ENCODE results near the gene PIP4K2A. TPM values are rescaled to one million over a fixed set of nuclear protein-coding genes. Genes with fewer than 3 reads are reported as not detected.

The PIP4K2A gene
- total RNA-seq, 2 donors from 2014 or later = 15.0 to 17.8 TPM

DNA sequence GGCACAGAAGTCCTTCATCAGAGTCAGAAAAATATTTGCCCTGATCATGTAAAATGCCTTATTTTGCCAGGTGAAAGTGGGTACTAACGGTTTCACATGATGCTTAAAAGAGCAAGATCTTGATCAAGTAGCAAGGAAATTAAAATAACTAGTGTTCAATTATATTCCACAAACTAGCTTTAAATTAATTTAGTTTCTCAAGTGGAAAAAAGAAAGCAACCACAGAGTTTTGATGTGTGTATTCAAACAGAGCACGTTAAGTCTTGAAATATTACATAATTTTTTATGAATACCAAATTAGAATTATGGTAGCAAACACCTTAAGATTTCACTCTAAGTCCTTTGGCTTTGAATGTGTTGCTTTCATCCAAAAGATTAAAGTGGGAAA is 47.3 kb downstream of the PIP4K2A start:
- H3K36me3 ChIP-seq (ENCODE audit: control insufficient read depth, insufficient read depth, low read length) = no peaks in the 10 kb centered on the region
- H3K9ac ChIP-seq (ENCODE audit: extremely low read depth, low read length, poor library complexity, severe bottlenecking) = no peak overlapping the region
- no peak overlapping the region for H3K4me3 ChIP-seq (ENCODE audit: low read length)
- H3K9me3 ChIP-seq (ENCODE audit: control insufficient read depth, low read length) = no peaks in the 10 kb centered on the region
- no peaks in the 10 kb centered on the region for H3K36me3 Mint-ChIP-seq (ENCODE audit: low read depth)
- no peak overlapping the region for H3K4me3 Mint-ChIP-seq
- peaks cover 13% of the 10 kb centered on the region for H3K4me1 Mint-ChIP-seq
- no peaks in the 10 kb centered on the region for H3K9me3 Mint-ChIP-seq
- no peak overlapping the region for H3K27ac ChIP-seq (ENCODE audit: low read depth, low read length)
- peaks cover 11% of the 10 kb centered on the region for H3K27me3 ChIP-seq (ENCODE audit: control insufficient read depth, insufficient read depth, low read length, poor library complexity, severe bottlenecking)
- DNase-seq = no peak
- 97% methylated on average over 2 of the region's 2 CpGs; no CpG with 5 or more reads in 1 of the 2 experiments for WGBS, 2 experiments (ENCODE audit: insufficient coverage in 1 of 2, insufficient read length in 1 of 2)
- no peak overlapping the region for H3K27ac Mint-ChIP-seq
- peaks cover 6% of the 10 kb centered on the region for H3K27me3 Mint-ChIP-seq (ENCODE audit: insufficient read depth)
- no peaks in the 10 kb centered on the region for H3K4me1 ChIP-seq (ENCODE audit: control insufficient read depth, insufficient read depth, low read length)
- TF ChIP-seq, protein P1, sequence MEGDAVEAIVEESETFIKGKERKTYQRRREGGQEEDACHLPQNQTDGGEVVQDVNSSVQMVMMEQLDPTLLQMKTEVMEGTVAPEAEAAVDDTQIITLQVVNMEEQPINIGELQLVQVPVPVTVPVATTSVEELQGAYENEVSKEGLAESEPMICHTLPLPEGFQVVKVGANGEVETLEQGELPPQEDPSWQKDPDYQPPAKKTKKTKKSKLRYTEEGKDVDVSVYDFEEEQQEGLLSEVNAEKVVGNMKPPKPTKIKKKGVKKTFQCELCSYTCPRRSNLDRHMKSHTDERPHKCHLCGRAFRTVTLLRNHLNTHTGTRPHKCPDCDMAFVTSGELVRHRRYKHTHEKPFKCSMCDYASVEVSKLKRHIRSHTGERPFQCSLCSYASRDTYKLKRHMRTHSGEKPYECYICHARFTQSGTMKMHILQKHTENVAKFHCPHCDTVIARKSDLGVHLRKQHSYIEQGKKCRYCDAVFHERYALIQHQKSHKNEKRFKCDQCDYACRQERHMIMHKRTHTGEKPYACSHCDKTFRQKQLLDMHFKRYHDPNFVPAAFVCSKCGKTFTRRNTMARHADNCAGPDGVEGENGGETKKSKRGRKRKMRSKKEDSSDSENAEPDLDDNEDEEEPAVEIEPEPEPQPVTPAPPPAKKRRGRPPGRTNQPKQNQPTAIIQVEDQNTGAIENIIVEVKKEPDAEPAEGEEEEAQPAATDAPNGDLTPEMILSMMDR (conservative IDR thresholded peaks at IDR 0.05) = no peak

- peaks cover 13% of the 10 kb centered on the region for H3K4me1 Mint-ChIP-seq
- WGBS, 2 experiments (ENCODE audit: insufficient coverage in 1 of 2, insufficient read length in 1 of 2) = 89 to 91% methylated on average over 9 of the region's 9 CpGs
- no peaks in the 10 kb centered on the region for H3K36me3 Mint-ChIP-seq (ENCODE audit: low read depth)
- Histone ChIP-seq H3K36me3 (ENCODE audit: control insufficient read depth, insufficient read depth, low read length) (no peaks in the 10 kb centered on the region), H3K9me3 (ENCODE audit: control insufficient read depth, low read length) (no peaks in the 10 kb centered on the region), H3K4me1 (ENCODE audit: control insufficient read depth, insufficient read depth, low read length) (no peaks in the 10 kb centered on the region), H3K27ac (ENCODE audit: low read depth, low read length) (no peak overlapping the region), H3K27me3 (ENCODE audit: control insufficient read depth, insufficient read depth, low read length, poor library complexity, severe bottlenecking) (peaks cover 17% of the 10 kb centered on the region), H3K4me3 (ENCODE audit: low read length) (no peak overlapping the region), H3K9ac (ENCODE audit: extremely low read depth, low read length, poor library complexity, severe bottlenecking) (no peak overlapping the region)
- peak overlapping the region; percentile 9 for H3K4me3 Mint-ChIP-seq
- H3K9me3 Mint-ChIP-seq = no peaks in the 10 kb centered on the region
- no peak overlapping the region for H3K27ac Mint-ChIP-seq
- DNase-seq = no peak
- peaks cover 12% of the 10 kb centered on the region for H3K27me3 Mint-ChIP-seq (ENCODE audit: insufficient read depth)
- TF ChIP-seq, protein P1 (conservative IDR thresholded peaks at IDR 0.05) = no peak
Observed at GRCh38 chr10:22666287-22667092, 47.9 kb downstream of the PIP4K2A start.

- no peaks in the 10 kb centered on the region for H3K36me3 Mint-ChIP-seq (ENCODE audit: low read depth)
- peaks cover 17% of the 10 kb centered on the region for H3K27me3 Mint-ChIP-seq (ENCODE audit: insufficient read depth)
Observed at GRCh38 chr10:22665329-22665728, 49.0 kb downstream of the PIP4K2A start.

More at GRCh38 chr10:22665329-22665728, 49.0 kb downstream of the PIP4K2A start:
- no peak overlapping the region for H3K9ac ChIP-seq (ENCODE audit: extremely low read depth, low read length, poor library complexity, severe bottlenecking)
- no peaks in the 10 kb centered on the region for H3K9me3 Mint-ChIP-seq
- no peaks in the 10 kb centered on the region for H3K4me1 ChIP-seq (ENCODE audit: control insufficient read depth, insufficient read depth, low read length)
- no peaks in the 10 kb centered on the region for H3K9me3 ChIP-seq (ENCODE audit: control insufficient read depth, low read length)
- no peak overlapping the region for H3K4me3 Mint-ChIP-seq
- TF ChIP-seq, protein P1 (conservative IDR thresholded peaks at IDR 0.05) = no peak
- H3K36me3 ChIP-seq (ENCODE audit: control insufficient read depth, insufficient read depth, low read length) = no peaks in the 10 kb centered on the region
- H3K27ac Mint-ChIP-seq = no peak overlapping the region
- no peak for DNase-seq
- 96 to 100% methylated on average over 1 to 2 of the region's 2 CpGs for WGBS, 2 experiments (ENCODE audit: insufficient coverage in 1 of 2, insufficient read length in 1 of 2)
- H3K27ac ChIP-seq (ENCODE audit: low read depth, low read length) = no peak overlapping the region
- no peak overlapping the region for H3K4me3 ChIP-seq (ENCODE audit: low read length)
- H3K27me3 ChIP-seq (ENCODE audit: control insufficient read depth, insufficient read depth, low read length, poor library complexity, severe bottlenecking) = peaks cover 23% of the 10 kb centered on the region
- H3K4me1 Mint-ChIP-seq = peaks cover 20% of the 10 kb centered on the region
